SU-DHL-6 (cell line): Measurements from ENCODE around the gene IL6ST.
A peak's percentile ranks its signal among the peaks of the same experiment; 100 is the strongest.
"Not testable (repeated sequence)": the region's sequence is repeated elsewhere in the genome, so short reads cannot be mapped to it uniquely, and the experiment has no call there.

Experiments used
- H2AFZ ChIP-seq: fragments of 200-600 bp; sonication (generic); 2 replicates; pipeline ENCODE4 v1.6.1; 2014; ENCODE audit warnings: low read depth, mild to moderate bottlenecking, moderate library complexity, mixed read lengths, antibody characterized with exemption, low read length; ENCODE audit not compliant: severe bottlenecking
- H3F3A ChIP-seq: fragments of 200-600 bp; shearing (Covaris generic); 2 replicates; pipeline ENCODE4 v1.6.0; 2016; ENCODE audit warnings: antibody characterized with exemption, mild to moderate bottlenecking; ENCODE audit not compliant: insufficient read depth
- H3K27ac ChIP-seq: fragments of 200-600 bp; sonication (generic); 2 replicates; pipeline ENCODE4 v1.5.1; 2016; ENCODE audit warnings: low read depth, mild to moderate bottlenecking, low read length, moderate library complexity, mixed read lengths
- H3K27me3 ChIP-seq: fragments of 200-600 bp; sonication (generic), shearing (Covaris generic); 2 replicates; pipeline ENCODE4 v1.6.0; 2014; ENCODE audit warnings: mild to moderate bottlenecking, low read length
- H3K36me3 ChIP-seq: fragments of 200-600 bp; sonication (generic); 2 replicates; pipeline ENCODE4 v1.6.1; 2014; ENCODE audit warnings: mild to moderate bottlenecking, low read length, mixed read lengths
- H3K4me2 ChIP-seq: fragments of 300-600, 200-600 bp; shearing (Covaris generic), sonication (generic); 2 replicates; pipeline ENCODE4 v1.6.0; 2014; ENCODE audit warnings: low read length, low read depth, mild to moderate bottlenecking; ENCODE audit not compliant: poor library complexity, severe bottlenecking
- H3K4me3 ChIP-seq: fragments of 200-600 bp; sonication (generic); 2 replicates; pipeline ENCODE4 v1.5.1; 2014; ENCODE audit warnings: antibody characterized with exemption, low read length, mild to moderate bottlenecking, mixed read lengths; ENCODE audit not compliant: insufficient read depth, poor library complexity, severe bottlenecking
- H3K79me2 ChIP-seq: fragments of 200-600 bp; sonication (generic); 2 replicates; pipeline ENCODE4 v1.6.1; 2014; ENCODE audit warnings: mild to moderate bottlenecking, low read length, moderate library complexity; ENCODE audit not compliant: insufficient read depth
- H3K9ac ChIP-seq: fragments of 200-600 bp; sonication (generic); 2 replicates; pipeline ENCODE4 v1.7.0; 2014; ENCODE audit warnings: mild to moderate bottlenecking, low read length
- H3K9me2 ChIP-seq: fragments of 200-600 bp; sonication (generic); replicated peaks from 2 replicates; pipeline ENCODE4 v1.6.1; 2014; ENCODE audit warnings: low read length; ENCODE audit not compliant: insufficient read depth
- H3K9me3 ChIP-seq: fragments of 200-600 bp; sonication (generic); 2 replicates; pipeline ENCODE4 v1.6.1; 2014; ENCODE audit warnings: low read length, mixed read lengths; ENCODE audit not compliant: insufficient read depth
- H4K20me1 ChIP-seq: fragments of 200-600 bp; sonication (generic); 2 replicates; pipeline ENCODE4 v1.6.1; 2014; ENCODE audit warnings: low read depth, mild to moderate bottlenecking, antibody characterized with exemption, low read length, moderate library complexity, mixed read lengths
- CTCF ChIP-seq: fragments of 200-600 bp; sonication (generic); IDR thresholded peaks from one replicate; pipeline ENCODE4 v1.5.1; 2017; ENCODE audit warnings: antibody characterized with exemption, mild to moderate bottlenecking, low read length, moderate library complexity; ENCODE audit not compliant: insufficient read depth, poor library complexity, severe bottlenecking
- EZH2phosphoT487 ChIP-seq: fragments of 200-600 bp; sonication (generic), shearing (Covaris generic); conservative IDR thresholded peaks from 2 replicates; pipeline ENCODE4 v1.6.1; 2018; ENCODE audit warnings: mild to moderate bottlenecking, antibody characterized with exemption, low read length, moderate library complexity, mixed read lengths

Gene IL6ST

GRCh38 chr5:55993013-55993412, 1.8 kb downstream of the IL6ST start:
- H3K79me2 ChIP-seq: no peaks in the 10 kb centered on the region
- no peaks in the 10 kb centered on the region for H3K27me3 ChIP-seq
- no peaks in the 10 kb centered on the region for H3K9me2 ChIP-seq
- H4K20me1 ChIP-seq: peaks cover 3% of the 10 kb centered on the region; the same call in 1 of the 2 replicates
- no peak overlapping the region for H3K27ac ChIP-seq
- H3K4me2 ChIP-seq: peak overlapping the region; percentile 98
- no peak overlapping the region for H3K4me3 ChIP-seq
- 0 out of 2 replicates have a peak, but pooled peaks cover 4% of the 10 kb centered on the region for H3F3A ChIP-seq
- no peaks in the 10 kb centered on the region for H3K9me3 ChIP-seq
- H2AFZ ChIP-seq: no peak overlapping the region
- H3K36me3 ChIP-seq: no peaks in the 10 kb centered on the region
- no peak overlapping the region for H3K9ac ChIP-seq
- TF ChIP-seq CTCF: no peak
- TF ChIP-seq EZH2phosphoT487: no peak

- TF ChIP-seq CTCF (no peak), EZH2phosphoT487 (no peak)
- Histone ChIP-seq H4K20me1 (peaks cover 3% of the 10 kb centered on the region; the same call in 1 of the 2 replicates), H3K36me3 (no peaks in the 10 kb centered on the region), H2AFZ (no peak overlapping the region), H3K27me3 (no peaks in the 10 kb centered on the region), H3K4me2 (no peak overlapping the region), H3K9me2 (no peaks in the 10 kb centered on the region), H3K9ac (no peak overlapping the region), H3K27ac (no peak overlapping the region), H3K79me2 (no peaks in the 10 kb centered on the region), H3K9me3 (no peaks in the 10 kb centered on the region), H3F3A (0 out of 2 replicates have a peak, but pooled peaks cover 4% of the 10 kb centered on the region), H3K4me3 (no peak overlapping the region)
Observed at GRCh38 chr5:55991768-55992486, 2.8 kb downstream of the IL6ST start.

GRCh38 chr5:55990895-55991294, 3.9 kb downstream of the IL6ST start:
- not testable (repeated sequence) for H3K79me2 ChIP-seq

GRCh38 chr5:55989860-55990259, 4.9 kb downstream of the IL6ST start:
- Histone ChIP-seq H3K27ac (no peak overlapping the region), H3K9me3 (no peaks in the 10 kb centered on the region), H3K27me3 (no peaks in the 10 kb centered on the region), H4K20me1 (peaks cover 3% of the 10 kb centered on the region; the same call in 1 of the 2 replicates), H3K36me3 (no peaks in the 10 kb centered on the region), H2AFZ (no peak overlapping the region), H3F3A (0 out of 2 replicates have a peak, but pooled peaks cover 4% of the 10 kb centered on the region), H3K9me2 (no peaks in the 10 kb centered on the region), H3K9ac (no peak overlapping the region), H3K4me2 (no peak overlapping the region), H3K79me2 (no peaks in the 10 kb centered on the region), H3K4me3 (no peak overlapping the region)
- TF ChIP-seq CTCF (no peak), EZH2phosphoT487 (no peak)

More at GRCh38 chr5:55990895-55991294, 3.9 kb downstream of the IL6ST start:
- not testable (repeated sequence) for H3K9me3 ChIP-seq, H3K9me2 ChIP-seq, H3K4me3 ChIP-seq, H3K4me2 ChIP-seq, H3K9ac ChIP-seq, H4K20me1 ChIP-seq, H2AFZ ChIP-seq, H3K27me3 ChIP-seq, H3K27ac ChIP-seq, H3K36me3 ChIP-seq, H3F3A ChIP-seq
